Myocyte (in vitro differentiated cells): ENCODE results near the gene HSPA1B. TPM values are rescaled to one million over a fixed set of nuclear protein-coding genes. Genes with fewer than 3 reads are reported as not detected.

Experiments
- DNase-seq: peaks from one replicate; pipeline ENCODE4 v3.0.0-alpha.2; 2012; ENCODE audit warnings: low read depth
- total RNA-seq: library from RNA; depleted of rRNA; stranded (reverse); fragments of >200 nt; gene quantifications from 2 replicates; pipeline ENCODE4 v1.2.3, GENCODE V29; 2014

Gene HSPA1B
- total RNA-seq, 1 donor from 2014 or later: 98.7 TPM

GRCh38 chr6:31878222-31878621 lies 50.7 kb downstream of the HSPA1B start:
- DNase-seq: no peak

GRCh38 chr6:31878726-31879125 lies 51.2 kb downstream of the HSPA1B start, which contains the start of gene SLC44A4:
TSS of gene SLC44A4 (minus strand) at chr6:31878997. CDS start at chr6:31878980, 17 bp downstream.
- no peak for DNase-seq

- DNase-seq: no peak
These were observed 51.6 kb downstream of the HSPA1B start for GRCh38 chr6:31879143-31879542.

Other genes with a start within 250 kb of the HSPA1B start
- gene LTB, start 245.3 kb upstream of the HSPA1B start, total RNA-seq: 0.40 TPM in 1 of 2 replicates, not detected in the other
- not detected in 2 replicates for gene LST1, start 241.5 kb upstream of the HSPA1B start, total RNA-seq
- not detected in 2 replicates for gene NCR3, start 234.7 kb upstream of the HSPA1B start, total RNA-seq
- not detected in 2 replicates for gene AIF1, start 212.5 kb upstream of the HSPA1B start, total RNA-seq
- 77.2 and 85.9 TPM in 2 replicates for gene PRRC2A, start 207.0 kb upstream of the HSPA1B start, total RNA-seq
- gene BAG6, start 175.1 kb upstream of the HSPA1B start, total RNA-seq: 271 and 307 TPM in 2 replicates
- 2.9 and 4.2 TPM in 2 replicates for gene APOM, start 171.8 kb upstream of the HSPA1B start, total RNA-seq
- 20.6 and 24.0 TPM in 2 replicates for gene C6orf47, start 167.0 kb upstream of the HSPA1B start, total RNA-seq
- gene GPANK1, start 162.7 kb upstream of the HSPA1B start, total RNA-seq: 8.6 and 12.9 TPM in 2 replicates
- gene CSNK2B, start 161.7 kb upstream of the HSPA1B start, total RNA-seq: 211 and 248 TPM in 2 replicates
- 2.9 and 4.0 TPM in 2 replicates for gene LY6G5B, start 157.8 kb upstream of the HSPA1B start, total RNA-seq
- gene LY6G5C, start 146.7 kb upstream of the HSPA1B start, total RNA-seq: 2.7 and 3.4 TPM in 2 replicates
- 58.9 and 66.0 TPM in 2 replicates for gene ABHD16A, start 124.4 kb upstream of the HSPA1B start, total RNA-seq
- gene LY6G6F, start 120.9 kb upstream of the HSPA1B start, total RNA-seq: not detected in 2 replicates
- gene LY6G6D, start 112.4 kb upstream of the HSPA1B start, total RNA-seq: not detected in 2 replicates
- gene LY6G6C, start 106.0 kb upstream of the HSPA1B start, total RNA-seq: not detected in 2 replicates
- not detected in 2 replicates for gene MPIG6B, start 104.4 kb upstream of the HSPA1B start, total RNA-seq
- 120 and 142 TPM in 2 replicates for gene DDAH2, start 98.4 kb upstream of the HSPA1B start, total RNA-seq
- 257 and 425 TPM in 2 replicates for gene CLIC1, start 91.2 kb upstream of the HSPA1B start, total RNA-seq
- gene MSH5, start 87.7 kb upstream of the HSPA1B start, total RNA-seq: 7.4 and 8.4 TPM in 2 replicates
- 0.94 TPM in 1 of 2 replicates, not detected in the other for gene SAPCD1, start 65.1 kb upstream of the HSPA1B start, total RNA-seq
- gene VWA7, start 50.4 kb upstream of the HSPA1B start, total RNA-seq: 1.3 TPM in 1 of 2 replicates, not detected in the other
- 56.4 and 62.2 TPM in 2 replicates for gene VARS1, start 32.0 kb upstream of the HSPA1B start, total RNA-seq
- 28.7 and 38.8 TPM in 2 replicates for gene LSM2, start 20.8 kb upstream of the HSPA1B start, total RNA-seq
- 2.6 and 3.6 TPM in 2 replicates for gene HSPA1L, start 12.5 kb upstream of the HSPA1B start, total RNA-seq
- gene HSPA1A, start 12.2 kb upstream of the HSPA1B start, total RNA-seq: 109 and 131 TPM in 2 replicates
- gene NEU1, start 35.1 kb downstream of the HSPA1B start, total RNA-seq: 128 and 187 TPM in 2 replicates
- gene SLC44A4, start 51.3 kb downstream of the HSPA1B start, total RNA-seq: 0.11 and 0.16 TPM in 2 replicates
- gene EHMT2, start 70.0 kb downstream of the HSPA1B start, total RNA-seq: 33.7 and 36.4 TPM in 2 replicates
- gene ZBTB12, start 74.3 kb downstream of the HSPA1B start, total RNA-seq: 2.7 and 3.3 TPM in 2 replicates
- 7.0 and 7.5 TPM in 2 replicates for gene C2, start 100.0 kb downstream of the HSPA1B start, total RNA-seq
- 1.8 and 6.6 TPM in 2 replicates for gene CFB, start 118.4 kb downstream of the HSPA1B start, total RNA-seq
- gene NELFE, start 131.2 kb downstream of the HSPA1B start, total RNA-seq: 86.4 and 87.1 TPM in 2 replicates
- gene SKIC2, start 131.4 kb downstream of the HSPA1B start, total RNA-seq: 32.1 and 37.3 TPM in 2 replicates
- gene DXO, start 144.4 kb downstream of the HSPA1B start, total RNA-seq: 28.7 and 32.3 TPM in 2 replicates
- 3.5 and 4.2 TPM in 2 replicates for gene C4A, start 154.3 kb downstream of the HSPA1B start, total RNA-seq
- 3.0 and 6.7 TPM in 2 replicates for gene C4B, start 187.1 kb downstream of the HSPA1B start, total RNA-seq
- not detected in 2 replicates for gene CYP21A2, start 210.7 kb downstream of the HSPA1B start, total RNA-seq